HCT116 (cell line): Measurements from ENCODE around the gene TERT. TPM values are rescaled to one million over a fixed set of nuclear protein-coding genes. Genes with fewer than 3 reads are reported as not detected.

ENCODE experiments used
- ATAC-seq: fragments of 200-7000 bp; cut with Tn5 transposase; 2 replicates; pipeline ENCODE4 v1.9.1; 2020; ENCODE audit warnings: mild to moderate bottlenecking, moderate library complexity
- BruUV-seq: library from RNA; stranded (reverse); fragments of 400-500 nt; replicated peaks from 2 replicates; lab custom pipeline; 2021; lab: Mats Ljungman, UMichigan
- CTCF ChIA-PET: fragments of 300-600 bp; sonication (Branson Sonifier 250); formaldehyde crosslinking; loops from one replicate; lab custom pipeline; 2021; ENCODE audit warnings: antibody characterized with exemption; lab: Charles Lee
- POLR2A ChIA-PET: fragments of 300-600, 350-600 bp; sonication (Branson Sonifier 250); formaldehyde crosslinking; loops from one replicate; lab custom pipeline; 2021; ENCODE audit warnings: antibody characterized with exemption; lab: Charles Lee
- RAD21 ChIA-PET, 2 experiments: fragments of 300-600 bp; sonication (Branson Sonifier 250); formaldehyde crosslinking; loops; one replicate each; lab custom pipeline; 2023; ENCODE audit warnings: low total read pairs in 2 of 2; ENCODE audit not compliant: uncharacterized antibody in 2 of 2, unreplicated experiment in 2 of 2, low non-redundant PET in 1 of 2; lab: Charles Lee
- DNase-seq: peaks from one replicate; pipeline ENCODE4 v3.0.0-alpha.2; 2010; ENCODE audit warnings: low read depth, low spot score
- H2AFZ ChIP-seq: fragments of 200-600 bp; shearing (Covaris generic), sonication (generic); 2 replicates; pipeline ENCODE4 v1.6.1; 2017; ENCODE audit warnings: low read depth, mixed run types, mixed read lengths, antibody characterized with exemption, low read length; ENCODE audit not compliant: poor library complexity, severe bottlenecking
- H3K27ac ChIP-seq: 2 replicates; pipeline ENCODE4 v1.5.1; 2012; ENCODE audit warnings: low read depth, low read length
- H3K27me3 ChIP-seq: fragments of 200-600 bp; sonication (generic); 2 replicates; pipeline ENCODE4 v1.6.1; 2016; ENCODE audit warnings: mixed run types, low read length, mixed read lengths; ENCODE audit not compliant: insufficient read depth
- H3K36me3 ChIP-seq, 2 experiments: fragments of 200-500 bp in 1 of 2; fragments of 200-600 bp in 1 of 2; sonication (Bioruptor generic) in 1 of 2; sonication (generic) in 1 of 2; 2 replicates each; pipeline versions ENCODE4 v1.5.1 to v1.6.1; 2014 to 2016; ENCODE audit warnings: low read length in 2 of 2, inconsistent platforms in 1 of 2, mixed read lengths in 1 of 2, mixed run types in 1 of 2; ENCODE audit not compliant: insufficient read depth in 2 of 2, control insufficient read depth in 1 of 2
- H3K4me1 ChIP-seq, 2 experiments: fragments of 200-600 bp in 1 of 2; sonication (generic) in 1 of 2; 2 replicates each; pipeline versions ENCODE4 v1.5.1 to v1.6.1; 2012 to 2017; ENCODE audit warnings: low read length in 2 of 2, inconsistent platforms in 1 of 2, mild to moderate bottlenecking in 1 of 2, mixed read lengths in 1 of 2, mixed run types in 1 of 2, moderate library complexity in 1 of 2; ENCODE audit not compliant: insufficient read depth in 2 of 2, control insufficient read depth in 1 of 2
- H3K4me2 ChIP-seq: fragments of 200-600 bp; sonication (generic); 2 replicates; pipeline ENCODE4 v1.6.1; 2017; ENCODE audit warnings: mixed run types, low read length, mixed read lengths
- H3K4me3 ChIP-seq, 2 experiments: fragments of 200-600 bp in 1 of 2; sonication (generic) in 1 of 2; replicated peaks in 1 of 2; 2 replicates each; pipeline ENCODE4 v1.5.1; 2011 to 2016; ENCODE audit warnings: low read length in 2 of 2, control low read depth in 1 of 2, low read depth in 1 of 2, mild to moderate bottlenecking in 1 of 2, mixed read lengths in 1 of 2, mixed run types in 1 of 2
- H3K79me2 ChIP-seq: fragments of 200-600 bp; sonication (generic); 2 replicates; pipeline ENCODE4 v1.6.1; 2017; ENCODE audit warnings: mild to moderate bottlenecking, mixed run types, low read length, moderate library complexity, mixed read lengths; ENCODE audit not compliant: insufficient read depth
- H3K9ac ChIP-seq: fragments of 200-600 bp; sonication (generic); 2 replicates; pipeline ENCODE4 v1.6.1; 2016; ENCODE audit warnings: low read length, mixed read lengths
- H3K9me2 ChIP-seq: fragments of 200-600 bp; sonication (generic), shearing (Covaris generic); 2 replicates; pipeline ENCODE4 v1.6.1; 2017; ENCODE audit warnings: mixed run types, mild to moderate bottlenecking, moderate library complexity; ENCODE audit not compliant: insufficient read depth
- H3K9me3 ChIP-seq, 2 experiments: fragments of 200-500 bp in 1 of 2; fragments of 200-600 bp in 1 of 2; sonication (Bioruptor generic) in 1 of 2; sonication (generic) in 1 of 2; 2 replicates each; pipeline ENCODE4 v1.6.1; 2014 to 2017; ENCODE audit warnings: low read length in 2 of 2, mixed read lengths in 2 of 2, inconsistent platforms in 1 of 2, low read depth in 1 of 2, mild to moderate bottlenecking in 1 of 2, mixed run types in 1 of 2, moderate library complexity in 1 of 2; ENCODE audit not compliant: control insufficient read depth in 1 of 2, insufficient read depth in 1 of 2
- H4K20me1 ChIP-seq: fragments of 200-600 bp; sonication (generic), shearing (Covaris generic); 2 replicates; pipeline ENCODE4 v1.6.1; 2017; ENCODE audit warnings: mixed run types, mild to moderate bottlenecking, moderate library complexity; ENCODE audit not compliant: insufficient read depth
- EGR1 ChIP-seq: IDR thresholded peaks from 2 replicates; pipeline ENCODE4 v1.6.1; 2012; ENCODE audit warnings: low read depth
- EZH2 ChIP-seq: fragments of 200-600 bp; sonication (generic); IDR thresholded peaks from 2 replicates; pipeline ENCODE4 v1.6.1; 2017; ENCODE audit warnings: antibody characterized with exemption, mixed run types
- EZH2phosphoT487 ChIP-seq: fragments of 200-600 bp; IDR thresholded peaks from 2 replicates; pipeline ENCODE4 v1.6.1; 2018; ENCODE audit warnings: antibody characterized with exemption, borderline replicate concordance
- POLR2A ChIP-seq: IDR thresholded peaks from 2 replicates; pipeline ENCODE4 v1.7.0; 2011; ENCODE audit warnings: borderline replicate concordance; ENCODE audit not compliant: insufficient read depth, insufficient read length; ENCODE audit errors: extremely low read depth
- SP1 ChIP-seq: IDR thresholded peaks from 2 replicates; pipeline ENCODE4 v1.6.1; 2012; ENCODE audit warnings: low read depth
- SRF ChIP-seq: IDR thresholded peaks from 2 replicates; pipeline ENCODE4 v1.6.1; 2012; ENCODE audit warnings: low read depth
- ZFX ChIP-seq: fragments of 450-650 bp; IDR thresholded peaks from 2 replicates; pipeline ENCODE4 v1.6.1; 2017
- intact Hi-C: fragments of 100-400 bp; cut with micrococcal nuclease; formaldehyde crosslinking; loops from 2 replicates; pipeline ENCODE4 v1.10.0; 2022
- total RNA-seq: library from RNA; stranded (reverse); gene quantifications from one replicate; pipeline ENCODE4 v1.2.1, GENCODE V29; 2021; ENCODE audit not compliant: unreplicated experiment
- TF ChIP-seq, protein P1 (sequence below): IDR thresholded peaks from 2 replicates; pipeline ENCODE4 v1.6.1; 2012
- TF ChIP-seq, protein P2 (sequence below): IDR thresholded peaks from 2 replicates; pipeline ENCODE4 v1.6.1; 2011; ENCODE audit warnings: mild to moderate bottlenecking, low read length, moderate library complexity; ENCODE audit not compliant: insufficient replicate concordance; ENCODE audit errors: extremely low read depth
- TF ChIP-seq, protein P3 (sequence below), 3 experiments: fragments of 200-600 bp in 1 of 3; sonication (generic) in 1 of 3; IDR thresholded peaks in 2 of 3; conservative IDR thresholded peaks in 1 of 3; 2 replicates each; pipeline ENCODE4 v1.5.1; 2012 to 2017; ENCODE audit warnings: low read depth in 2 of 3, low read length in 2 of 3, antibody characterized with exemption in 1 of 3, borderline replicate concordance in 1 of 3, control low read depth in 1 of 3, mild to moderate bottlenecking in 1 of 3, mixed read lengths in 1 of 3, mixed run types in 1 of 3, moderate library complexity in 1 of 3; ENCODE audit not compliant: insufficient read depth in 1 of 3

The TERT gene
- total RNA-seq, 1 experiment from 2014 or later, result 6.9 TPM

DNA sequence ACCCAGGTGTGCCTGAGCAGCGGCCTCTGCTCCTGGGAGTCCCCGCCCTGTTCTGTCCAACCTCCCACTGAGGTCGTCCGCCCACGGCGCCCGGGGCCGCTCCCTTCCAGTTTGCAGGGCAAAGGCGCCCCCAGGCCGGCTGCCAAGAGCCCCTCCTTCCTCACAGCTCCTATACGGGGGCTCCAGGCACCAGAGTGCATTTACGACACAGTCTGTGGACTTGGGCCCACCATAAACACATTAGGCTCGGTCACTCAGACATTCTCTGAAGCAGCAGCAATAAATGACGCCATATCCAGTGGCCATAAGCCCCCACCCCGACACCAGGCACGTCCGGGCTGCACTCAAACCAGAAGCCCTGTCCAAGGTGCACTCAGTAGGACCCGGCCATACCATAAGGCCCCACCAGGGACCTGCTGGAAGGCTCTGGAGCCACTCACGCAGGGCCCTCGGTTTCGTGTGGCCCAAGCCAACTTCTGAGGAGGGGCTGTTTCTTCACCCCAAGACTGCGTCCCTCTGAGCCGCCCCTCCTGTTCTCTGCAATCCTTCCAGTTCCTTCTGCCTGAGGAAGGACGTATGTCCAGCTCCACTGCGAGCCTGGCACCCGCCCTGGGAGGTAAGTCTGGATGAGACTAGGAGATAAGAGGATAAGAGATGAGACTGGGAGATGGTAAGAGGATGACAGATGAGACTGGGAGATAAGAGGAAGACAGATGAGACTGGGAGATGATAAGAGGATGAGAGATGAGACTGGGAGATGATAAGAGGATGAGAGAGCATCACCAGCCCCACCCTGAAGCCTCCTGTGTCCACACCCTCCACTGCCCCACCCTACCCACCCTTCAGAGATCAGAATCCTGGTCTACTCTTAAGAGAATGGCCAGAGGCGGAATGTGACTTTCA lies 42.9 kb downstream of the TERT start:
- H3K9ac ChIP-seq, result no peak overlapping the region
- H3K4me1 ChIP-seq, result peaks cover 0 to 2% of the 10 kb centered on the region in 2 experiments; a peak in 1 of 4 replicates
- no peak overlapping the region for H3K27ac ChIP-seq
- H3K4me3 ChIP-seq, result no peak overlapping the region
- H3K4me2 ChIP-seq, result no peak overlapping the region
- no peaks in the 10 kb centered on the region for H3K9me2 ChIP-seq
- ChIA-PET RAD21 (no interaction called here), POLR2A (no interaction called here), CTCF (no interaction called here)
- no peaks in the 10 kb centered on the region for H3K27me3 ChIP-seq
- H2AFZ ChIP-seq, result no peak overlapping the region
- ATAC-seq (no peak), DNase-seq (no peak)
- BruUV-seq, result no TSS peak
- no peaks in the 10 kb centered on the region for H4K20me1 ChIP-seq
- no peaks in the 10 kb centered on the region for H3K79me2 ChIP-seq
- no peak for TF ChIP-seq EZH2phosphoT487
- no peak for TF ChIP-seq POLR2A
- TF ChIP-seq, protein P1, sequence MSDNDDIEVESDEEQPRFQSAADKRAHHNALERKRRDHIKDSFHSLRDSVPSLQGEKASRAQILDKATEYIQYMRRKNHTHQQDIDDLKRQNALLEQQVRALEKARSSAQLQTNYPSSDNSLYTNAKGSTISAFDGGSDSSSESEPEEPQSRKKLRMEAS, result no peak
- TF ChIP-seq EGR1, result no peak
- no peak for TF ChIP-seq EZH2
- no peak for TF ChIP-seq SP1
- TF ChIP-seq, protein P2, sequence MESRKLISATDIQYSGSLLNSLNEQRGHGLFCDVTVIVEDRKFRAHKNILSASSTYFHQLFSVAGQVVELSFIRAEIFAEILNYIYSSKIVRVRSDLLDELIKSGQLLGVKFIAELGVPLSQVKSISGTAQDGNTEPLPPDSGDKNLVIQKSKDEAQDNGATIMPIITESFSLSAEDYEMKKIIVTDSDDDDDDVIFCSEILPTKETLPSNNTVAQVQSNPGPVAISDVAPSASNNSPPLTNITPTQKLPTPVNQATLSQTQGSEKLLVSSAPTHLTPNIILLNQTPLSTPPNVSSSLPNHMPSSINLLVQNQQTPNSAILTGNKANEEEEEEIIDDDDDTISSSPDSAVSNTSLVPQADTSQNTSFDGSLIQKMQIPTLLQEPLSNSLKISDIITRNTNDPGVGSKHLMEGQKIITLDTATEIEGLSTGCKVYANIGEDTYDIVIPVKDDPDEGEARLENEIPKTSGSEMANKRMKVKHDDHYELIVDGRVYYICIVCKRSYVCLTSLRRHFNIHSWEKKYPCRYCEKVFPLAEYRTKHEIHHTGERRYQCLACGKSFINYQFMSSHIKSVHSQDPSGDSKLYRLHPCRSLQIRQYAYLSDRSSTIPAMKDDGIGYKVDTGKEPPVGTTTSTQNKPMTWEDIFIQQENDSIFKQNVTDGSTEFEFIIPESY, result no peak
- no peak for TF ChIP-seq SRF
- TF ChIP-seq ZFX, result no peak
- TF ChIP-seq, protein P3, sequence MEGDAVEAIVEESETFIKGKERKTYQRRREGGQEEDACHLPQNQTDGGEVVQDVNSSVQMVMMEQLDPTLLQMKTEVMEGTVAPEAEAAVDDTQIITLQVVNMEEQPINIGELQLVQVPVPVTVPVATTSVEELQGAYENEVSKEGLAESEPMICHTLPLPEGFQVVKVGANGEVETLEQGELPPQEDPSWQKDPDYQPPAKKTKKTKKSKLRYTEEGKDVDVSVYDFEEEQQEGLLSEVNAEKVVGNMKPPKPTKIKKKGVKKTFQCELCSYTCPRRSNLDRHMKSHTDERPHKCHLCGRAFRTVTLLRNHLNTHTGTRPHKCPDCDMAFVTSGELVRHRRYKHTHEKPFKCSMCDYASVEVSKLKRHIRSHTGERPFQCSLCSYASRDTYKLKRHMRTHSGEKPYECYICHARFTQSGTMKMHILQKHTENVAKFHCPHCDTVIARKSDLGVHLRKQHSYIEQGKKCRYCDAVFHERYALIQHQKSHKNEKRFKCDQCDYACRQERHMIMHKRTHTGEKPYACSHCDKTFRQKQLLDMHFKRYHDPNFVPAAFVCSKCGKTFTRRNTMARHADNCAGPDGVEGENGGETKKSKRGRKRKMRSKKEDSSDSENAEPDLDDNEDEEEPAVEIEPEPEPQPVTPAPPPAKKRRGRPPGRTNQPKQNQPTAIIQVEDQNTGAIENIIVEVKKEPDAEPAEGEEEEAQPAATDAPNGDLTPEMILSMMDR (IDR thresholded peaks at IDR 0.05 in 2 of 3, conservative IDR thresholded peaks at IDR 0.05 in 1 of 3; ENCODE audit: borderline replicate concordance in 1 of 3, insufficient read depth in 1 of 3, low read depth in 2 of 3, low read length in 2 of 3), result no peak
- no peaks in the 10 kb centered on the region for H3K9me3 ChIP-seq
- intact Hi-C loops, result no loop called here
- no peaks in the 10 kb centered on the region for H3K36me3 ChIP-seq
